GM23338 (cell line): Measurements from ENCODE around the gene EVA1B. TPM values are rescaled to one million over a fixed set of nuclear protein-coding genes. Genes with fewer than 3 reads are reported as not detected.

ENCODE experiments used
- ATAC-seq: fragments of 200-7000 bp; cut with Tn5 transposase; 3 replicates; pipeline ENCODE4 v1.9.1; 2020
- DNase-seq: peaks from one replicate; pipeline ENCODE4 v3.0.0-alpha.2; 2015; ENCODE audit warnings: low spot score
- H2AFZ ChIP-seq: fragments of 200-600 bp; sonication (generic); 2 replicates; pipeline ENCODE4 v1.8.0; 2016; ENCODE audit warnings: antibody characterized with exemption, mild to moderate bottlenecking, moderate library complexity
- H3F3A ChIP-seq: fragments of 200-600 bp; sonication (generic); replicated peaks from 2 replicates; pipeline ENCODE4 v1.8.0; 2017; ENCODE audit warnings: antibody characterized with exemption, mixed run types, low read depth
- H3K27ac ChIP-seq: fragments of 200-600 bp; sonication (generic); 2 replicates; pipeline ENCODE4 v1.6.1; 2016; ENCODE audit warnings: low read depth
- H3K27me3 ChIP-seq: fragments of 200-600 bp; sonication (generic); 2 replicates; pipeline ENCODE4 v1.8.0; 2016; ENCODE audit warnings: mild to moderate bottlenecking, mixed run types, moderate library complexity; ENCODE audit not compliant: insufficient read depth
- H3K36me3 ChIP-seq: fragments of 200-600 bp; sonication (generic); 2 replicates; pipeline ENCODE4 v1.8.0; 2016; ENCODE audit warnings: mild to moderate bottlenecking; ENCODE audit not compliant: insufficient read depth
- H3K4me1 ChIP-seq: fragments of 200-600 bp; sonication (generic); 2 replicates; pipeline ENCODE4 v1.8.0; 2016; ENCODE audit warnings: mild to moderate bottlenecking, moderate library complexity; ENCODE audit not compliant: insufficient read depth
- H3K4me2 ChIP-seq: fragments of 200-600 bp; sonication (generic); 2 replicates; pipeline ENCODE4 v1.7.1; 2017; ENCODE audit warnings: mixed run types
- H3K4me3 ChIP-seq: fragments of 200-600 bp; sonication (generic); 2 replicates; pipeline ENCODE4 v1.6.1; 2016; ENCODE audit warnings: mixed run types
- H3K79me2 ChIP-seq: fragments of 200-600 bp; sonication (generic); replicated peaks from 2 replicates; pipeline ENCODE4 v1.8.0; 2017; ENCODE audit warnings: mild to moderate bottlenecking; ENCODE audit not compliant: insufficient read depth
- H3K9me2 ChIP-seq: fragments of 200-600 bp; sonication (generic); 2 replicates; pipeline ENCODE4 v1.8.0; 2017; ENCODE audit not compliant: insufficient read depth
- H4K20me1 ChIP-seq: fragments of 200-600 bp; sonication (generic); replicated peaks from 2 replicates; pipeline ENCODE4 v1.8.0; 2017; ENCODE audit warnings: mild to moderate bottlenecking; ENCODE audit not compliant: insufficient read depth
- H3K27ac Mint-ChIP-seq: 2 replicates; pipeline ENCODE4 v1.8.0; 2020; ENCODE audit warnings: inconsistent platforms, mild to moderate bottlenecking, moderate library complexity, mixed read lengths
- H3K27me3 Mint-ChIP-seq: 3 replicates; pipeline ENCODE4 v1.8.0; 2022; ENCODE audit warnings: low read depth, mild to moderate bottlenecking, moderate library complexity, mixed read lengths, inconsistent platforms; ENCODE audit not compliant: insufficient read depth, poor library complexity
- H3K36me3 Mint-ChIP-seq: 3 replicates; pipeline ENCODE4 v1.8.0; 2021; ENCODE audit warnings: low read depth, mild to moderate bottlenecking, inconsistent platforms, moderate library complexity, mixed read lengths
- H3K4me1 Mint-ChIP-seq: 3 replicates; pipeline ENCODE4 v1.8.0; 2020; ENCODE audit warnings: mild to moderate bottlenecking, inconsistent platforms, mixed read lengths
- H3K4me3 Mint-ChIP-seq: 3 replicates; pipeline ENCODE4 v1.8.0; 2021; ENCODE audit warnings: moderate library complexity, mild to moderate bottlenecking, inconsistent platforms, mixed read lengths
- H3K9me3 Mint-ChIP-seq: 3 replicates; pipeline ENCODE4 v1.8.0; 2020; ENCODE audit warnings: moderate library complexity, mild to moderate bottlenecking, inconsistent platforms, mixed read lengths
- NANOG ChIP-seq: IDR thresholded peaks from 2 replicates; pipeline ENCODE4 v1.6.1; 2016; ENCODE audit warnings: antibody characterized with exemption, borderline replicate concordance
- POLR2AphosphoS5 ChIP-seq: IDR thresholded peaks from 2 replicates; pipeline ENCODE4 v1.6.1; 2016; ENCODE audit warnings: antibody characterized with exemption, low read depth
- STAT1 ChIP-seq: IDR thresholded peaks from one replicate; pipeline ENCODE4 v1.6.1; 2016; ENCODE audit warnings: antibody characterized with exemption; ENCODE audit not compliant: unreplicated experiment
- polyA plus RNA-seq: library from polyadenylated mRNA; unstranded; fragments of >200 nt; fragmentation: Nextera tagmentation; extraction: Ambion mirVana; gene quantifications from 2 replicates; pipeline ENCODE4 v1.2.1, GENCODE V29; 2016
- total RNA-seq: library from RNA; depleted of rRNA; stranded (reverse); fragments of >200 nt; shearing (Covaris generic); gene quantifications from 2 replicates; pipeline ENCODE4 v1.2.3, GENCODE V29; 2014
- TF ChIP-seq, protein P1 (sequence below), 2 experiments: fragments of 200-600 bp in 1 of 2; sonication (generic) in 1 of 2; conservative IDR thresholded peaks; 2 replicates each; pipeline versions ENCODE4 v1.5.1 to v1.6.1; 2016 to 2017; ENCODE audit warnings: antibody characterized with exemption in 2 of 2, low read depth in 2 of 2, mild to moderate bottlenecking in 2 of 2, moderate library complexity in 1 of 2
- TF ChIP-seq, protein P2 (sequence below): IDR thresholded peaks from one replicate; pipeline ENCODE4 v1.6.1; 2018; ENCODE audit warnings: antibody characterized with exemption; ENCODE audit not compliant: unreplicated experiment

The EVA1B gene
- total and polyA plus RNA-seq, 2 experiments from 2014 or later, result 9.2 to 27.3 TPM

DNA sequence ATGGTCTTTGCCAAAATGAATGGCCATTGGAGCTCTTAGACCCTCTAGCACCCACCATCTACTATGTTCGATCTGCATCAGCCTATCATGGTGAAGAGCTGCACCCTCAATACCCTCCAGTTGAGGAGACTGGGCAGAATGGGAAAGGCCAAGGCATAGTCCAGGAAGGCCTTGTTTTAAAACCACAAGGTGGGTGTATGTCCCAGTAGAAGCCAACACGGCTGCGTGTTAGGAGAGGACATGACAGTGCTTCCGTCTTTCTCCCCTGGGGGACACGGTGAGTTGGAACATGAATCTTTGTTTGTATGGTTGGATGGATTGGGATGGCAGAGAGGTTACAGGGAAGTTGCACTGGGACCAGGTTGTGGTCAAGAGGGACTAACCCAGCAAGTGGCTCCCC is 35.9 kb downstream of the EVA1B start:
- H4K20me1 ChIP-seq, result peaks cover 25% of the 10 kb centered on the region
- peaks cover 82% of the 10 kb centered on the region for H3K36me3 Mint-ChIP-seq
- H3K4me2 ChIP-seq, result no peak overlapping the region
- H3K27me3 ChIP-seq, result no peaks in the 10 kb centered on the region
- H3K9me3 Mint-ChIP-seq, result no peaks in the 10 kb centered on the region
- H3K4me1 Mint-ChIP-seq, result no peaks in the 10 kb centered on the region; the same call in 2 of the 3 replicates
- TF ChIP-seq POLR2AphosphoS5 (no peak), NANOG (no peak), STAT1 (no peak)
- TF ChIP-seq, protein P1, sequence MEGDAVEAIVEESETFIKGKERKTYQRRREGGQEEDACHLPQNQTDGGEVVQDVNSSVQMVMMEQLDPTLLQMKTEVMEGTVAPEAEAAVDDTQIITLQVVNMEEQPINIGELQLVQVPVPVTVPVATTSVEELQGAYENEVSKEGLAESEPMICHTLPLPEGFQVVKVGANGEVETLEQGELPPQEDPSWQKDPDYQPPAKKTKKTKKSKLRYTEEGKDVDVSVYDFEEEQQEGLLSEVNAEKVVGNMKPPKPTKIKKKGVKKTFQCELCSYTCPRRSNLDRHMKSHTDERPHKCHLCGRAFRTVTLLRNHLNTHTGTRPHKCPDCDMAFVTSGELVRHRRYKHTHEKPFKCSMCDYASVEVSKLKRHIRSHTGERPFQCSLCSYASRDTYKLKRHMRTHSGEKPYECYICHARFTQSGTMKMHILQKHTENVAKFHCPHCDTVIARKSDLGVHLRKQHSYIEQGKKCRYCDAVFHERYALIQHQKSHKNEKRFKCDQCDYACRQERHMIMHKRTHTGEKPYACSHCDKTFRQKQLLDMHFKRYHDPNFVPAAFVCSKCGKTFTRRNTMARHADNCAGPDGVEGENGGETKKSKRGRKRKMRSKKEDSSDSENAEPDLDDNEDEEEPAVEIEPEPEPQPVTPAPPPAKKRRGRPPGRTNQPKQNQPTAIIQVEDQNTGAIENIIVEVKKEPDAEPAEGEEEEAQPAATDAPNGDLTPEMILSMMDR (conservative IDR thresholded peaks at IDR 0.05; ENCODE audit: low read depth in 2 of 2), result no peak
- TF ChIP-seq, protein P2, sequence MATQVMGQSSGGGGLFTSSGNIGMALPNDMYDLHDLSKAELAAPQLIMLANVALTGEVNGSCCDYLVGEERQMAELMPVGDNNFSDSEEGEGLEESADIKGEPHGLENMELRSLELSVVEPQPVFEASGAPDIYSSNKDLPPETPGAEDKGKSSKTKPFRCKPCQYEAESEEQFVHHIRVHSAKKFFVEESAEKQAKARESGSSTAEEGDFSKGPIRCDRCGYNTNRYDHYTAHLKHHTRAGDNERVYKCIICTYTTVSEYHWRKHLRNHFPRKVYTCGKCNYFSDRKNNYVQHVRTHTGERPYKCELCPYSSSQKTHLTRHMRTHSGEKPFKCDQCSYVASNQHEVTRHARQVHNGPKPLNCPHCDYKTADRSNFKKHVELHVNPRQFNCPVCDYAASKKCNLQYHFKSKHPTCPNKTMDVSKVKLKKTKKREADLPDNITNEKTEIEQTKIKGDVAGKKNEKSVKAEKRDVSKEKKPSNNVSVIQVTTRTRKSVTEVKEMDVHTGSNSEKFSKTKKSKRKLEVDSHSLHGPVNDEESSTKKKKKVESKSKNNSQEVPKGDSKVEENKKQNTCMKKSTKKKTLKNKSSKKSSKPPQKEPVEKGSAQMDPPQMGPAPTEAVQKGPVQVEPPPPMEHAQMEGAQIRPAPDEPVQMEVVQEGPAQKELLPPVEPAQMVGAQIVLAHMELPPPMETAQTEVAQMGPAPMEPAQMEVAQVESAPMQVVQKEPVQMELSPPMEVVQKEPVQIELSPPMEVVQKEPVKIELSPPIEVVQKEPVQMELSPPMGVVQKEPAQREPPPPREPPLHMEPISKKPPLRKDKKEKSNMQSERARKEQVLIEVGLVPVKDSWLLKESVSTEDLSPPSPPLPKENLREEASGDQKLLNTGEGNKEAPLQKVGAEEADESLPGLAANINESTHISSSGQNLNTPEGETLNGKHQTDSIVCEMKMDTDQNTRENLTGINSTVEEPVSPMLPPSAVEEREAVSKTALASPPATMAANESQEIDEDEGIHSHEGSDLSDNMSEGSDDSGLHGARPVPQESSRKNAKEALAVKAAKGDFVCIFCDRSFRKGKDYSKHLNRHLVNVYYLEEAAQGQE, result no peak
- peaks cover 28% of the 10 kb centered on the region for H3K79me2 ChIP-seq
- no peak overlapping the region for H2AFZ ChIP-seq
- H3K27me3 Mint-ChIP-seq, result peaks cover 3% of the 10 kb centered on the region
- H3F3A ChIP-seq, result peaks cover 22% of the 10 kb centered on the region
- peaks cover 56% of the 10 kb centered on the region for H3K36me3 ChIP-seq
- H3K4me1 ChIP-seq, result no peaks in the 10 kb centered on the region
- H3K9me2 ChIP-seq, result no peaks in the 10 kb centered on the region
- DNase-seq, result no peak
- no peak overlapping the region for H3K4me3 ChIP-seq
- no peak for ATAC-seq
- no peak overlapping the region for H3K27ac ChIP-seq
- no peak overlapping the region for H3K27ac Mint-ChIP-seq
- H3K4me3 Mint-ChIP-seq, result no peak overlapping the region

DNA sequence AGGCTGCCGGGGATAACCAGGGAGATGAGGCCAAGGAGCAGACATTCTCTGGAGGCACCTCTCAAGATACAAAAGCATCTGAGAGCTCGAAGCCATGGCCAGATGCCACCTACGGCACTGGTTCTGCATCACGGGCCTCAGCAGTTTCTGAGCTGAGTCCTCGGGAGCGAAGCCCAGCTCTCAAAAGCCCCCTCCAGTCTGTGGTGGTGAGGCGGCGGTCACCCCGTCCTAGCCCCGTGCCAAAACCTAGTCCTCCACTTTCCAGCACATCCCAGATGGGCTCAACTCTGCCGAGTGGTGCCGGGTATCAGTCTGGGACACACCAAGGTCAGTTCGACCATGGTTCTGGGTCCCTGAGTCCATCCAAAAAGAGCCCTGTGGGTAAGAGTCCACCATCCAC is 36.6 kb downstream of the EVA1B start:
- H3K36me3 ChIP-seq, result peaks cover 53% of the 10 kb centered on the region
- no peak overlapping the region for H3K27ac ChIP-seq
- H3K4me1 Mint-ChIP-seq, result no peaks in the 10 kb centered on the region; the same call in 2 of the 3 replicates
- H3K9me3 Mint-ChIP-seq, result no peaks in the 10 kb centered on the region
- DNase-seq, result no peak
- no peaks in the 10 kb centered on the region for H3K4me1 ChIP-seq
- peaks cover 3% of the 10 kb centered on the region for H3K27me3 Mint-ChIP-seq
- ATAC-seq, result no peak
- H3F3A ChIP-seq, result peaks cover 23% of the 10 kb centered on the region
- no peak overlapping the region for H2AFZ ChIP-seq
- peaks cover 26% of the 10 kb centered on the region for H3K79me2 ChIP-seq
- peaks cover 25% of the 10 kb centered on the region for H4K20me1 ChIP-seq
- H3K4me3 ChIP-seq, result no peak overlapping the region
- H3K9me2 ChIP-seq, result no peaks in the 10 kb centered on the region
- no peak overlapping the region for H3K4me2 ChIP-seq
- no peak for TF ChIP-seq NANOG
- no peak overlapping the region for H3K27ac Mint-ChIP-seq
- H3K27me3 ChIP-seq, result no peaks in the 10 kb centered on the region
- peaks cover 77% of the 10 kb centered on the region for H3K36me3 Mint-ChIP-seq
- no peak overlapping the region for H3K4me3 Mint-ChIP-seq
